GM19324 (cell line): ENCODE data around the gene KAZN.

Experiments used
- ATAC-seq: cut with Tn5 transposase; IDR thresholded peaks from one replicate; pipeline ENCODE4 v1.9.1; 2021; ENCODE audit warnings: mild to moderate bottlenecking, moderate library complexity; ENCODE audit not compliant: unreplicated experiment, low FRiP score

Gene KAZN

GRCh38 chr1:14941864-14942263 lies 343.4 kb downstream of the KAZN start:
- no peak for ATAC-seq

GRCh38 chr1:14944471-14944985 lies 346.0 kb downstream of the KAZN start:
- ATAC-seq: no peak

- ATAC-seq: no peak
Measured at GRCh38 chr1:14945132-14946010, 346.9 kb downstream of the KAZN start.

GRCh38 chr1:14946011-14946359 lies 347.5 kb downstream of the KAZN start:
- ATAC-seq: no peak

- ATAC-seq: no peak
Measured at GRCh38 chr1:14946684-14947238, 348.3 kb downstream of the KAZN start.

- ATAC-seq: no peak
Measured at GRCh38 chr1:14947421-14947820, 348.9 kb downstream of the KAZN start.

- ATAC-seq: no peak
Measured at GRCh38 chr1:14948112-14948652, 349.7 kb downstream of the KAZN start.

- no peak for ATAC-seq
Measured at GRCh38 chr1:14949270-14949835, 350.9 kb downstream of the KAZN start.

GRCh38 chr1:14949836-14950713 lies 351.6 kb downstream of the KAZN start:
- no peak for ATAC-seq

GRCh38 chr1:14951766-14952165 lies 353.3 kb downstream of the KAZN start:
- no peak for ATAC-seq

GRCh38 chr1:14952626-14953314 lies 354.3 kb downstream of the KAZN start:
- ATAC-seq: no peak

- ATAC-seq: no peak
Measured at GRCh38 chr1:14954210-14954609, 355.7 kb downstream of the KAZN start.

GRCh38 chr1:14954930-14955329 lies 356.4 kb downstream of the KAZN start:
- no peak for ATAC-seq

- no peak for ATAC-seq
Measured at GRCh38 chr1:14955402-14955801, 356.9 kb downstream of the KAZN start.

- no peak for ATAC-seq
Measured at GRCh38 chr1:14955976-14956375, 357.5 kb downstream of the KAZN start.

GRCh38 chr1:14956579-14957195 lies 358.2 kb downstream of the KAZN start:
- ATAC-seq: no peak

- no peak for ATAC-seq
Measured at GRCh38 chr1:14957375-14958098, 359.1 kb downstream of the KAZN start.

GRCh38 chr1:14958249-14959058 lies 360.0 kb downstream of the KAZN start:
- no peak for ATAC-seq
